Esophagus squamous epithelium (tissue), 5 donors: Measurements from ENCODE around the gene GRIN3B. TPM values are rescaled to one million over a fixed set of nuclear protein-coding genes. Genes with fewer than 3 reads are reported as not detected.

Experiments
- DNase-seq: peaks from one replicate; lab custom pipeline; 2025; lab: John Stamatoyannopoulos, UW
- H3K27ac ChIP-seq, 4 donors: fragments of 200-600 bp; sonication (generic); one replicate each; pipeline ENCODE4 v1.5.1; 2016 to 2019; ENCODE audit warnings: mild to moderate bottlenecking in 1 of 4
- H3K27me3 ChIP-seq, 4 donors: fragments of 200-600 bp; sonication (generic); 1 replicate in 3 of 4; 2 replicates in 1 of 4; pipeline versions ENCODE4 v1.5.1 to v1.6.0; 2017 to 2021; ENCODE audit warnings: antibody characterized with exemption in 1 of 4
- H3K36me3 ChIP-seq, 3 donors: fragments of 200-600 bp; sonication (generic); one replicate each; pipeline ENCODE4 v1.5.1; 2016 to 2019
- H3K4me1 ChIP-seq, 3 donors: fragments of 200-600 bp; sonication (generic); one replicate each; pipeline ENCODE4 v1.5.1; 2017 to 2019
- H3K4me3 ChIP-seq, 4 donors: fragments of 200-600 bp; sonication (generic); 1 replicate in 3 of 4; 2 replicates in 1 of 4; pipeline ENCODE4 v1.5.1; 2016 to 2019; ENCODE audit warnings: mild to moderate bottlenecking in 2 of 4, moderate library complexity in 1 of 4
- H3K9me3 ChIP-seq, 3 donors: fragments of 200-600 bp; sonication (generic); one replicate each; pipeline ENCODE4 v1.5.1; 2016 to 2019
- POLR2A ChIP-seq, 4 donors: fragments of 450-650 bp; IDR thresholded peaks; one replicate each; pipeline ENCODE4 v1.6.1; 2017; ENCODE audit warnings: antibody characterized with exemption in 4 of 4, mild to moderate bottlenecking in 4 of 4, moderate library complexity in 3 of 4
- WGBS, 2 donors: methylation state at CpG; one replicate each; pipeline ENCODE4 v1.1.5; 2018; 5-methylcytosine and 5-hydroxymethylcytosine counted together
- intact Hi-C: fragments of 100-400 bp; cut with DNase I; formaldehyde crosslinking; loops from one replicate; pipeline ENCODE4 v1.15.0; 2022
- total RNA-seq, 4 donors: library from RNA; depleted of rRNA; stranded (reverse); fragments of >200 nt; gene quantifications; one replicate each; pipeline ENCODE4 v1.1.0, GENCODE V29; 2016
- TF ChIP-seq, protein P1 (sequence below), 6 experiments: fragments of 450-650 bp in 4 of 6; fragments of 200-600 bp in 2 of 6; sonication (generic) in 2 of 6; IDR thresholded peaks; one replicate each; pipeline ENCODE4 v1.5.1; 2016 to 2019; ENCODE audit warnings: antibody characterized with exemption in 6 of 6, mild to moderate bottlenecking in 4 of 6, moderate library complexity in 4 of 6
- donor health status: DM: yes; HTN: yes; CAD: no.

GRIN3B gene
- total RNA-seq, 4 donors from 2014 or later, result not detected

- Histone ChIP-seq H3K27ac (no peak overlapping the region), H3K27me3 (peaks cover 0 to 4% (median 0%) of the 10 kb centered on the region in 4 donors), H3K36me3 (peaks cover 10 to 34% (median 14%) of the 10 kb centered on the region in 3 donors), H3K4me1 (no peaks in the 10 kb centered on the region), H3K4me3 (no peak overlapping the region), H3K9me3 (peaks cover 0 to 11% (median 7%) of the 10 kb centered on the region in 3 donors)
- intact Hi-C loops, result loop anchor here (10.0 kb wide), 1 partner anchor 209 kb away; no protein-coding TSS in a partner anchor
- no peak for DNase-seq
- TF ChIP-seq, protein P1, sequence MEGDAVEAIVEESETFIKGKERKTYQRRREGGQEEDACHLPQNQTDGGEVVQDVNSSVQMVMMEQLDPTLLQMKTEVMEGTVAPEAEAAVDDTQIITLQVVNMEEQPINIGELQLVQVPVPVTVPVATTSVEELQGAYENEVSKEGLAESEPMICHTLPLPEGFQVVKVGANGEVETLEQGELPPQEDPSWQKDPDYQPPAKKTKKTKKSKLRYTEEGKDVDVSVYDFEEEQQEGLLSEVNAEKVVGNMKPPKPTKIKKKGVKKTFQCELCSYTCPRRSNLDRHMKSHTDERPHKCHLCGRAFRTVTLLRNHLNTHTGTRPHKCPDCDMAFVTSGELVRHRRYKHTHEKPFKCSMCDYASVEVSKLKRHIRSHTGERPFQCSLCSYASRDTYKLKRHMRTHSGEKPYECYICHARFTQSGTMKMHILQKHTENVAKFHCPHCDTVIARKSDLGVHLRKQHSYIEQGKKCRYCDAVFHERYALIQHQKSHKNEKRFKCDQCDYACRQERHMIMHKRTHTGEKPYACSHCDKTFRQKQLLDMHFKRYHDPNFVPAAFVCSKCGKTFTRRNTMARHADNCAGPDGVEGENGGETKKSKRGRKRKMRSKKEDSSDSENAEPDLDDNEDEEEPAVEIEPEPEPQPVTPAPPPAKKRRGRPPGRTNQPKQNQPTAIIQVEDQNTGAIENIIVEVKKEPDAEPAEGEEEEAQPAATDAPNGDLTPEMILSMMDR (IDR thresholded peaks at IDR 0.05), result no peak
- no peak for TF ChIP-seq POLR2A (IDR thresholded peaks at IDR 0.05)
- 83 to 100% methylated on average over 1 to 8 of the region's 29 CpGs for WGBS, 2 donors
These were observed 26.3 kb upstream of the GRIN3B start for GRCh38 chr19:973726-974563.

GRCh38 chr19:974564-975257 lies 25.5 kb upstream of the GRIN3B start:
- Histone ChIP-seq H3K4me1 (peaks cover 0 to 6% (median 0%) of the 10 kb centered on the region in 3 donors), H3K9me3 (peaks cover 0 to 11% (median 7%) of the 10 kb centered on the region in 3 donors), H3K27ac (no peak overlapping the region), H3K27me3 (peaks cover 0 to 10% (median 0%) of the 10 kb centered on the region in 4 donors), H3K4me3 (no peak overlapping the region), H3K36me3 (peaks cover 10 to 27% (median 14%) of the 10 kb centered on the region in 3 donors)
- TF ChIP-seq, protein P1 (IDR thresholded peaks at IDR 0.05), result no peak
- no peak for TF ChIP-seq POLR2A (IDR thresholded peaks at IDR 0.05)
- 66 to 100% methylated on average over 2 to 13 of the region's 37 CpGs for WGBS, 2 donors
- intact Hi-C loops, result loop anchor here (10.0 kb wide), 1 partner anchor 210 kb away; no protein-coding TSS in a partner anchor
- no peak for DNase-seq

GRCh38 chr19:976476-976875 lies 23.7 kb upstream of the GRIN3B start:
- peaks cover 0 to 15% (median 0%) of the 10 kb centered on the region in 3 donors for H3K4me1 ChIP-seq
- H3K36me3 ChIP-seq, result peaks cover 0 to 9% (median 0%) of the 10 kb centered on the region in 3 donors
- no peak for DNase-seq
- 59 to 68% methylated on average over 4 to 5 of the region's 10 CpGs for WGBS, 2 donors
- no peak overlapping the region for H3K27ac ChIP-seq
- peaks cover 0 to 20% (median 0%) of the 10 kb centered on the region in 4 donors for H3K27me3 ChIP-seq
- intact Hi-C loops, result loop anchor here (10.0 kb wide), 1 partner anchor 212 kb away; no protein-coding TSS in a partner anchor
- no peaks in the 10 kb centered on the region for H3K9me3 ChIP-seq
- no peak overlapping the region for H3K4me3 ChIP-seq
- TF ChIP-seq, protein P1 (IDR thresholded peaks at IDR 0.05), result no peak
- no peak for TF ChIP-seq POLR2A (IDR thresholded peaks at IDR 0.05)

DNA sequence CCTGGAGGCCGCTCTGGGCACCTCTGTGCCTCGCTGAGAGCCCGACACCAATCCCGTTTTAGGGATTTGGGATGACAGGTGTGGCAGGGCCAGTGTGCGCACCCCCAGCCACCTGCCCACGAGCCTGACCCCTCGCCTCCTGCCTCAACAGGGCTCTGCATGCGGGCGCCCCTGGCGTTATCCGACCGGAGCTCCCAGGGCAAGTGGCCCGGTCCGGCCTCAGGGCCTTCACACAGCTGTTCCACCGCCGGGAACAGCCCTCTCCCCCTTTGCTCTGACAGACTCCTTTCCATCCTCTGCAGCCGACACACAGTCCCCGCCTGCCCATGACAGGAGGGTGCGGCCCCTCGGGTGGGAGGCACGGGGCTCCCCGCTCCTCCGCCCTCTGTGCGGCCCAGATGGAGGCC lies 23.2 kb upstream of the GRIN3B start:
- Histone ChIP-seq H3K27me3 (peaks cover 0 to 20% (median 0%) of the 10 kb centered on the region in 4 donors), H3K27ac (no peak overlapping the region), H3K4me3 (no peak overlapping the region), H3K36me3 (peaks cover 0 to 4% (median 0%) of the 10 kb centered on the region in 3 donors), H3K4me1 (peaks cover 0 to 15% (median 0%) of the 10 kb centered on the region in 3 donors), H3K9me3 (no peaks in the 10 kb centered on the region)
- no peak for DNase-seq
- WGBS, 2 donors, result 50 to 57% methylated on average over 4 to 11 of the region's 24 CpGs
- intact Hi-C loops, result loop anchor here (10.0 kb wide), 1 partner anchor 212 kb away; no protein-coding TSS in a partner anchor
- TF ChIP-seq, protein P1 (IDR thresholded peaks at IDR 0.05), result no peak
- TF ChIP-seq POLR2A (IDR thresholded peaks at IDR 0.05), result no peak
